ENCODE results near the gene GTPBP1. TPM values are rescaled to one million over a fixed set of nuclear protein-coding genes. Genes with fewer than 3 reads are reported as not detected.

Gene GTPBP1
- total and polyA plus RNA-seq, 2 donors (not counting 1 experiment from before 2014, with no cell fraction given): 77.8 to 174 TPM

DNA sequence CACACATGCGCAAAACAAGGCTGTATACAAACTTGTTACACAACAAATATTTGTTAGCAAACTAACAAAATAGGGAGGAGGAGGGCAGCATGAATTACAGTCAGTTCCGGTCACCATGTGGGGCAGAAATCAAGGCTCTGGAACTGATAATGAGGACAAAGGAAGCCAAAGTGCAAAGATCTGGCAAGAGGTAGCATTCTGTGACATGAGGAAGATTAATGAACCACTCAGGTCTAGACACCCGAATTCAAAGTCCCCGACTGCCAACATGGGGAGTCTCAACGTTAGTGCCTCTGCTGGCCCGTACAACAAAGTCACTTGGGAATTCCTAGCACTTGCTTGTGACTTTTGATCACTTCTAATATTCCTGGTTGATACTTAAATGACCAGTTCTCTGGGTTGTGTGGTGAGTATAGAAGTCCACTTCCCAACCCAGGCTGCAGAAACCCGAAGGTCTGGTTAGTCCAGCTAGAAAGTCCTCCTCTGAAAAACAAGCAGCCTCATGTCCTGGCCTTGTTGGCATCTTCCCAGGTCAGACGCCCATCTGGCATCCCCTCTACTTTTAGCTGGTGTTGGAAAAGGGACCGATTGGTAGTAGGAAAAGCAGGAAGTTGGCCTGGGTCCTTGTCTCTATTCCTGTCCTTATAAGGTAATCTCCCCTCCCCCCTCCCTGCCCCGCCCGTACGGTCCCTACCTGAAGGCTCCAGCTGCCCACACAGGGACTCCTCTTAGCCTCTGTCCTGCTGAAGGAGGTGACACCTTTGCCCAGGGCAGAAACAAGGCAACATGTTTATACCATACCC is 48.4 kb downstream of the GTPBP1 start:
- Mint-ChIP-seq H3K4me3 (peak overlapping the region; percentile 100), H3K27ac (peak overlapping the region; percentile 99), H3K4me1 (peaks cover 70% of the 10 kb centered on the region), H3K9me3 (ENCODE audit: insufficient read depth) (no peaks in the 10 kb centered on the region), H3K27me3 (no peaks in the 10 kb centered on the region)
- peaks cover 1 to 42% of the 10 kb centered on the region in 2 experiments for H3K36me3 ChIP-seq (replicated peaks in 1 of 2; ENCODE audit: control extremely low read depth in 1 of 2, control insufficient read depth in 1 of 2, extremely low read depth in 1 of 2, insufficient read depth in 2 of 2, low read length in 1 of 2)
- peaks cover 25% of the 10 kb centered on the region for H4K20me1 ChIP-seq (ENCODE audit: control insufficient read depth, insufficient read depth, low read length, poor library complexity, severe bottlenecking)
- H3K9me3 ChIP-seq (ENCODE audit: control extremely low read depth in 1 of 3, control insufficient read depth in 2 of 3, insufficient read depth in 1 of 3, low read length in 2 of 3): peaks cover 0 to 8% (median 0%) of the 10 kb centered on the region in 3 donors
- H2AFZ ChIP-seq (ENCODE audit: insufficient read depth, low read depth, low read length, poor library complexity, severe bottlenecking): peak overlapping the region; percentile 40
- peak overlapping the region; percentile 91 for H3K9ac ChIP-seq (ENCODE audit: low read length)
- ATAC-seq (ENCODE audit: low read depth) (no peak), DNase-seq (peak; percentile 52)
- intact Hi-C loops (cut with micrococcal nuclease): loop anchor here (2.0 to 10.0 kb wide), 3 partner anchors 73 to 247 kb away; partner anchors contain the start of genes CBX6, DDX17 and TOMM22
- 4% methylated on average over 7 of the region's 12 CpGs for WGBS (ENCODE audit: insufficient coverage)
- ChIA-PET CTCF (interaction anchor here (1.1 to 1.6 kb wide), 4 partner anchors 12 to 25 kb away, joined by 3 to 7 read pairs (median 3); no protein-coding TSS in a partner anchor), POLR2A (interaction anchor here (0.6 to 0.9 kb wide), 4 partner anchors 22 to 398 kb away, joined by 3 to 8 read pairs (median 6); no protein-coding TSS in a partner anchor)
- no peaks in the 10 kb centered on the region for H3K27me3 ChIP-seq (replicated peaks in 1 of 4; ENCODE audit: control extremely low read depth in 1 of 4, control insufficient read depth in 3 of 4, insufficient read depth in 4 of 4, low read length in 3 of 4)
- peak overlapping the region; percentile 45 to 81 for H3K27ac ChIP-seq (ENCODE audit: low read length in 2 of 2)
- peaks cover 59% of the 10 kb centered on the region for H3K79me2 ChIP-seq (ENCODE audit: control insufficient read depth, insufficient read depth, low read length)
- H3K4me3 ChIP-seq (ENCODE audit: control extremely low read depth in 1 of 5, extremely low read depth in 1 of 5, insufficient read depth in 1 of 5, low read depth in 2 of 5, low read length in 4 of 5): peak overlapping the region; percentile 59 to 97 (median 82)
- peaks cover 65 to 76% of the 10 kb centered on the region in 2 donors for H3K4me1 ChIP-seq (ENCODE audit: control insufficient read depth in 2 of 2, insufficient read depth in 2 of 2, low read length in 2 of 2)
- H3K4me2 ChIP-seq (replicated peaks; ENCODE audit: low read depth, low read length, poor library complexity, severe bottlenecking): peak overlapping the region; percentile 96
- TF ChIP-seq EZH2 (IDR thresholded peaks at IDR 0.05; ENCODE audit: borderline replicate concordance, insufficient read depth, low read depth, low read length, poor library complexity, severe bottlenecking) (no peak), CTCF (IDR thresholded peaks at IDR 0.05) (no peak)
